Adrenal gland (tissue), 12 donors: ENCODE measurements around the gene KCNMB2. TPM values are rescaled to one million over a fixed set of nuclear protein-coding genes. Genes with fewer than 3 reads are reported as not detected.

Source experiments
- DNase-seq, 7 donors: peaks; one replicate each; pipeline ENCODE4 v3.0.0-alpha.2; 2019 to 2020
- H3K27ac ChIP-seq, 5 donors: fragments of 200-600 bp; sonication (generic) in 4 of 5; 1 replicate in 3 of 5; 2 replicates in 2 of 5; pipeline versions ENCODE4 v1.5.1 to v1.8.0; 2016 to 2020; ENCODE audit warnings: mild to moderate bottlenecking in 1 of 5
- H3K27me3 ChIP-seq: fragments of 200-600 bp; 2 replicates; pipeline ENCODE4 v1.8.0; 2021
- H3K36me3 ChIP-seq, 2 donors: fragments of 200-600 bp; replicated peaks in 1 of 2; 1 replicate in 1 of 2; 2 replicates in 1 of 2; pipeline versions ENCODE4 v1.5.1 to v1.8.0; 2018 to 2022
- H3K4me1 ChIP-seq, 2 donors: fragments of 200-600 bp; replicated peaks in 1 of 2; 1 replicate in 1 of 2; 2 replicates in 1 of 2; pipeline versions ENCODE4 v1.5.1 to v1.8.0; 2018 to 2021
- H3K4me3 ChIP-seq, 4 donors: fragments of 200-600 bp; sonication (generic) in 3 of 4; one replicate each; pipeline ENCODE4 v1.5.1; 2016 to 2018
- H3K9me3 ChIP-seq, 3 donors: fragments of 200-600 bp; sonication (generic) in 1 of 3; replicated peaks in 1 of 3; 1 replicate in 2 of 3; 2 replicates in 1 of 3; pipeline versions ENCODE4 v1.5.1 to v1.8.0; 2016 to 2021
- CTCF ChIP-seq, 6 experiments: fragments of 450-650 bp in 4 of 6; fragments of 200-600 bp in 2 of 6; sonication (generic) in 1 of 6; IDR thresholded peaks; 1 replicate in 5 of 6; 2 replicates in 1 of 6; pipeline versions ENCODE4 v1.5.1 to v1.8.0; 2016 to 2021; ENCODE audit warnings: antibody characterized with exemption in 6 of 6, mild to moderate bottlenecking in 2 of 6, moderate library complexity in 1 of 6
- POLR2A ChIP-seq, 2 donors: fragments of 450-650 bp; IDR thresholded peaks; one replicate each; pipeline ENCODE4 v1.6.1; 2017; ENCODE audit warnings: antibody characterized with exemption in 2 of 2, mild to moderate bottlenecking in 2 of 2, moderate library complexity in 1 of 2
- WGBS, 4 donors: extraction: QIAGEN DNeasy Blood & Tissue Kit in 2 of 4; methylation state at CpG; one replicate each; pipeline versions ENCODE4 v1.1.5 to v1.1.7; 2013 to 2017; 5-methylcytosine and 5-hydroxymethylcytosine counted together
- intact Hi-C, 2 donors: fragments of 100-400 bp; cut with DNase I; formaldehyde crosslinking; loops; one replicate each; pipeline versions ENCODE4 v1.14.1 to v1.15.0; 2022 to 2023
- polyA plus RNA-seq, 3 donors: library from polyadenylated mRNA; stranded (reverse); fragments of 200-250 nt in 2 of 3; fragments of 350-450 nt in 1 of 3; fragmentation: Illumina TruSeq in 1 of 3; extraction: RNeasy Lipid Tissue Mini Kit (QIAGEN cat#74804) in 1 of 3; gene quantifications; one replicate each; pipeline ENCODE4 v1.2.3, GENCODE V29; 2013 to 2014
- total RNA-seq, 9 donors: library from RNA; depleted of rRNA in 4 of 9; stranded (reverse); fragments of >200 nt in 4 of 9; fragments of 120-200 nt in 1 of 9; fragmentation: NEBNext Ultra II Directional in 1 of 9; extraction: Animal tissue kit (Norgen Biotek cat#: 25700) in 1 of 9; gene quantifications; one replicate each; pipeline versions ENCODE4 v1.1.0 to v1.2.4, GENCODE V29; 2013 to 2023
- donor health status: healthy with polysubstance abuse.
- donor health status: Bipolar disorder and iron deficiency.
- donor health status: DM: yes; HTN: yes; CAD: no.
- donor health status: DM: no; HTN: no; CAD: no.
- donor health status: DM: no; HTN: no; CAD: no.
- donor health status: DM: yes; HTN: yes; CAD: no.

KCNMB2 gene
- total and polyA plus RNA-seq, 12 donors: 0.58 to 8.6 (median 2.9) TPM; not detected in 3

- intact Hi-C loops: no loop called here
- no peak for DNase-seq
- WGBS, 4 donors: 73 to 87% (median 77%) methylated on average over 3 of the region's 3 CpGs
Measured at GRCh38 chr3:178750639-178751300, 214.5 kb downstream of the KCNMB2 start.

GRCh38 chr3:178752843-178753242 is 216.6 kb downstream of the KCNMB2 start:
- Histone ChIP-seq H3K9me3 (no peaks in the 10 kb centered on the region), H3K27ac (no peak overlapping the region), H3K4me3 (no peak overlapping the region), H3K4me1 (no peaks in the 10 kb centered on the region), H3K36me3 (no peaks in the 10 kb centered on the region), H3K27me3 (no peaks in the 10 kb centered on the region)
- whole genome bisulfite sequencing, 4 donors: 80 to 91% (median 84%) methylated on average over 2 of the region's 2 CpGs
- DNase-seq: no peak
- intact Hi-C loops: no loop called here
- TF ChIP-seq CTCF (IDR thresholded peaks at IDR 0.05): no peak
- no peak for TF ChIP-seq POLR2A (IDR thresholded peaks at IDR 0.05)

More at GRCh38 chr3:178750639-178751300, 214.5 kb downstream of the KCNMB2 start:
- no peak for TF ChIP-seq CTCF (IDR thresholded peaks at IDR 0.05)
- TF ChIP-seq POLR2A (IDR thresholded peaks at IDR 0.05): no peak
- no peak overlapping the region for H3K4me3 ChIP-seq
- H3K9me3 ChIP-seq: no peaks in the 10 kb centered on the region
- no peak overlapping the region for H3K27ac ChIP-seq
- no peaks in the 10 kb centered on the region for H3K36me3 ChIP-seq
- no peaks in the 10 kb centered on the region for H3K27me3 ChIP-seq
- H3K4me1 ChIP-seq: no peaks in the 10 kb centered on the region

- Histone ChIP-seq H3K4me1 (no peaks in the 10 kb centered on the region), H3K4me3 (no peak overlapping the region), H3K27me3 (no peaks in the 10 kb centered on the region), H3K27ac (no peak overlapping the region), H3K9me3 (no peaks in the 10 kb centered on the region), H3K36me3 (no peaks in the 10 kb centered on the region)
- DNase-seq: no peak
- intact Hi-C loops: no loop called here
- WGBS, 4 donors: 60 to 71% (median 65%) methylated on average over 7 of the region's 7 CpGs
- no peak for TF ChIP-seq CTCF (IDR thresholded peaks at IDR 0.05)
- no peak for TF ChIP-seq POLR2A (IDR thresholded peaks at IDR 0.05)
Measured at GRCh38 chr3:178754852-178755510, 218.7 kb downstream of the KCNMB2 start.

- Histone ChIP-seq H3K4me1 (no peaks in the 10 kb centered on the region), H3K4me3 (no peak overlapping the region), H3K36me3 (no peaks in the 10 kb centered on the region), H3K9me3 (no peaks in the 10 kb centered on the region), H3K27me3 (no peaks in the 10 kb centered on the region), H3K27ac (no peak overlapping the region)
- DNase-seq: no peak
- TF ChIP-seq POLR2A (IDR thresholded peaks at IDR 0.05) (no peak), CTCF (IDR thresholded peaks at IDR 0.05) (no peak)
- intact Hi-C loops: no loop called here
- 76 to 86% (median 80%) methylated on average over 4 of the region's 4 CpGs for WGBS, 4 donors
Measured at GRCh38 chr3:178761024-178761423, 224.8 kb downstream of the KCNMB2 start.
